ENCODE results near the gene LRATD1. TPM values are rescaled to one million over a fixed set of nuclear protein-coding genes. Genes with fewer than 3 reads are reported as not detected.

LRATD1 gene
- total and polyA plus RNA-seq, 9 donors: 7.4 to 23.4 (median 11.6) TPM

GRCh38 chr2:14633461-14634181 lies 1.1 kb downstream of the LRATD1 start:
- H3K27me3 ChIP-seq: no peaks in the 10 kb centered on the region
- H3K4me1 ChIP-seq (ENCODE audit: insufficient read depth): peaks cover 5% of the 10 kb centered on the region
- H3K27ac ChIP-seq: peak overlapping the region in 1 of 2 donors; percentile 80
- H3K4me3 ChIP-seq: peak overlapping the region; percentile 50
- WGBS, 3 donors: 2 to 3% (median 3%) methylated on average over 35 to 42 of the region's 42 CpGs
- TF ChIP-seq CTCF (IDR thresholded peaks at IDR 0.05) (no peak), POLR2A (IDR thresholded peaks at IDR 0.05) (no peak), EP300 (IDR thresholded peaks at IDR 0.05) (no peak)
- DNase-seq: peak; percentile 19 to 41 (median 29)
- H3K9me3 ChIP-seq: no peaks in the 10 kb centered on the region
- no peaks in the 10 kb centered on the region for H3K36me3 ChIP-seq
- intact Hi-C loops (cut with DNase I): loop anchor here in 1 of 4 donors (10.0 kb wide), 1 partner anchor 1149 kb away; no protein-coding TSS in a partner anchor

- peak in 1 of 5 donors; percentile 20 for DNase-seq
- TF ChIP-seq POLR2A (IDR thresholded peaks at IDR 0.05) (no peak), CTCF (IDR thresholded peaks at IDR 0.05) (no peak), EP300 (IDR thresholded peaks at IDR 0.05) (no peak)
- H3K4me1 ChIP-seq (ENCODE audit: insufficient read depth): peaks cover 5% of the 10 kb centered on the region
- H3K36me3 ChIP-seq: no peaks in the 10 kb centered on the region
- no peaks in the 10 kb centered on the region for H3K27me3 ChIP-seq
- intact Hi-C loops (cut with DNase I): loop anchor here in 1 of 4 donors (10.0 kb wide), 1 partner anchor 1149 kb away; no protein-coding TSS in a partner anchor
- H3K9me3 ChIP-seq: no peaks in the 10 kb centered on the region
- peak overlapping the region; percentile 50 for H3K4me3 ChIP-seq
- 1 to 2% methylated on average over 30 to 31 of the region's 31 CpGs; no CpG with 5 or more reads in 1 of the 3 donors for WGBS, 3 donors
- H3K27ac ChIP-seq: peak overlapping the region; percentile 43 to 80
These were observed 1.6 kb downstream of the LRATD1 start for GRCh38 chr2:14634182-14634488.

- intact Hi-C loops (cut with DNase I): loop anchor here in 1 of 4 donors (10.0 kb wide), 1 partner anchor 1150 kb away; no protein-coding TSS in a partner anchor
- WGBS, 3 donors: 0 to 1% (median 1%) methylated on average over 29 to 81 of the region's 81 CpGs
- H3K27ac ChIP-seq: peak overlapping the region; percentile 43 to 80
- no peaks in the 10 kb centered on the region for H3K27me3 ChIP-seq
- peaks cover 5% of the 10 kb centered on the region for H3K4me1 ChIP-seq (ENCODE audit: insufficient read depth)
- peak overlapping the region; percentile 50 for H3K4me3 ChIP-seq
- peak; percentile 82 to 90 (median 84) for DNase-seq
- no peaks in the 10 kb centered on the region for H3K36me3 ChIP-seq
- H3K9me3 ChIP-seq: no peaks in the 10 kb centered on the region
- TF ChIP-seq POLR2A (IDR thresholded peaks at IDR 0.05): no peak
- no peak for TF ChIP-seq EP300 (IDR thresholded peaks at IDR 0.05)
- TF ChIP-seq CTCF (IDR thresholded peaks at IDR 0.05): peak; percentile 67 to 73 (median 72)
These were observed 2.2 kb downstream of the LRATD1 start for GRCh38 chr2:14634489-14635390.

- 0% methylated on average over 24 of the region's 24 CpGs for WGBS, 3 donors
- peaks cover 5% of the 10 kb centered on the region for H3K4me1 ChIP-seq (ENCODE audit: insufficient read depth)
- H3K36me3 ChIP-seq: no peaks in the 10 kb centered on the region
- H3K4me3 ChIP-seq: peak overlapping the region; percentile 50
- TF ChIP-seq EP300 (IDR thresholded peaks at IDR 0.05) (no peak), POLR2A (IDR thresholded peaks at IDR 0.05) (no peak), CTCF (IDR thresholded peaks at IDR 0.05) (no peak)
- no peaks in the 10 kb centered on the region for H3K27me3 ChIP-seq
- H3K9me3 ChIP-seq: no peaks in the 10 kb centered on the region
- peak; percentile 74 to 87 (median 81) for DNase-seq
- peak overlapping the region; percentile 43 to 80 for H3K27ac ChIP-seq
- intact Hi-C loops (cut with DNase I): loop anchor here in 1 of 4 donors (10.0 kb wide), 1 partner anchor 1151 kb away; no protein-coding TSS in a partner anchor
These were observed 2.9 kb downstream of the LRATD1 start for GRCh38 chr2:14635391-14635871.
